Ascending aorta (tissue), 2 donors: ENCODE measurements around the gene RERGL. TPM values are rescaled to one million over a fixed set of nuclear protein-coding genes. Genes with fewer than 3 reads are reported as not detected.

Source experiments
- DNase-seq, 2 donors: peaks; one replicate each; pipeline ENCODE4 v3.0.0-alpha.2; 2019; ENCODE audit warnings: low spot score in 2 of 2
- H3K27ac ChIP-seq, 2 donors: fragments of 200-600 bp; sonication (generic); one replicate each; pipeline ENCODE4 v1.5.1; 2016 to 2017; ENCODE audit warnings: mild to moderate bottlenecking in 1 of 2
- H3K27me3 ChIP-seq: fragments of 200-600 bp; sonication (generic); one replicate; pipeline ENCODE4 v1.5.1; 2017
- H3K36me3 ChIP-seq, 2 donors: fragments of 200-600 bp; sonication (generic); one replicate each; pipeline ENCODE4 v1.5.1; 2016
- H3K4me1 ChIP-seq, 2 donors: fragments of 200-600 bp; sonication (generic); one replicate each; pipeline ENCODE4 v1.5.1; 2016 to 2017; ENCODE audit warnings: mild to moderate bottlenecking in 1 of 2
- H3K4me3 ChIP-seq, 2 donors: fragments of 200-600 bp; sonication (generic); one replicate each; pipeline ENCODE4 v1.5.1; 2016 to 2017; ENCODE audit warnings: mild to moderate bottlenecking in 1 of 2
- H3K9me3 ChIP-seq, 2 donors: fragments of 200-600 bp; sonication (generic); one replicate each; pipeline ENCODE4 v1.5.1; 2016
- CTCF ChIP-seq, 3 experiments: fragments of 200-600 bp in 2 of 3; fragments of 450-650 bp in 1 of 3; sonication (generic) in 2 of 3; IDR thresholded peaks; one replicate each; pipeline ENCODE4 v1.5.1; 2016 to 2019; ENCODE audit warnings: antibody characterized with exemption in 3 of 3, mild to moderate bottlenecking in 1 of 3, moderate library complexity in 1 of 3
- intact Hi-C: fragments of 100-400 bp; cut with DNase I; formaldehyde crosslinking; loops from one replicate; pipeline ENCODE4 v1.15.1; 2023
- total RNA-seq: library from RNA; depleted of rRNA; stranded (reverse); fragments of >200 nt; gene quantifications from one replicate; pipeline ENCODE4 v1.1.0, GENCODE V29; 2016

The RERGL gene
- total RNA-seq, 1 donor from 2014 or later, result 26.7 TPM

GRCh38 chr12:18120899-18121298 is 30.9 kb upstream of the RERGL start:
- Histone ChIP-seq H3K4me3 (no peak overlapping the region), H3K9me3 (peaks cover 4 to 13% of the 10 kb centered on the region in 2 donors), H3K27me3 (no peaks in the 10 kb centered on the region), H3K36me3 (no peaks in the 10 kb centered on the region), H3K4me1 (no peaks in the 10 kb centered on the region), H3K27ac (no peak overlapping the region)
- intact Hi-C loops, result no loop called here
- DNase-seq, result no peak
- no peak for TF ChIP-seq CTCF (IDR thresholded peaks at IDR 0.05)

GRCh38 chr12:18108611-18109010 is 18.6 kb upstream of the RERGL start:
- Histone ChIP-seq H3K4me3 (no peak overlapping the region), H3K27ac (no peak overlapping the region), H3K27me3 (no peaks in the 10 kb centered on the region), H3K36me3 (no peaks in the 10 kb centered on the region), H3K4me1 (no peaks in the 10 kb centered on the region), H3K9me3 (no peaks in the 10 kb centered on the region)
- intact Hi-C loops, result no loop called here
- TF ChIP-seq CTCF (IDR thresholded peaks at IDR 0.05), result no peak
- no peak for DNase-seq

GRCh38 chr12:18103624-18104023 is 13.6 kb upstream of the RERGL start:
- no peak for DNase-seq
- no peaks in the 10 kb centered on the region for H3K9me3 ChIP-seq
- H3K4me1 ChIP-seq, result no peaks in the 10 kb centered on the region
- H3K27ac ChIP-seq, result no peak overlapping the region
- H3K4me3 ChIP-seq, result no peak overlapping the region
- H3K36me3 ChIP-seq, result no peaks in the 10 kb centered on the region
- no peak for TF ChIP-seq CTCF (IDR thresholded peaks at IDR 0.05)
- intact Hi-C loops, result no loop called here
- no peaks in the 10 kb centered on the region for H3K27me3 ChIP-seq

- intact Hi-C loops, result no loop called here
- H3K9me3 ChIP-seq, result no peaks in the 10 kb centered on the region
These were observed 11.1 kb upstream of the RERGL start for GRCh38 chr12:18101043-18101442.

GRCh38 chr12:18084080-18084479 is 5.9 kb downstream of the RERGL start:
- intact Hi-C loops, result no loop called here
- Histone ChIP-seq H3K4me3 (no peak overlapping the region), H3K27ac (no peak overlapping the region), H3K4me1 (no peaks in the 10 kb centered on the region), H3K27me3 (no peaks in the 10 kb centered on the region), H3K9me3 (no peaks in the 10 kb centered on the region), H3K36me3 (no peaks in the 10 kb centered on the region)
- no peak for DNase-seq
- TF ChIP-seq CTCF (IDR thresholded peaks at IDR 0.05), result no peak

More at GRCh38 chr12:18101043-18101442, 11.1 kb upstream of the RERGL start:
- H3K36me3 ChIP-seq, result no peaks in the 10 kb centered on the region
- H3K4me3 ChIP-seq, result no peak overlapping the region
- no peaks in the 10 kb centered on the region for H3K4me1 ChIP-seq
- no peaks in the 10 kb centered on the region for H3K27me3 ChIP-seq
- no peak for DNase-seq
- TF ChIP-seq CTCF (IDR thresholded peaks at IDR 0.05), result no peak
- no peak overlapping the region for H3K27ac ChIP-seq
